Kidney epithelial cell (primary cell): ENCODE data around the gene SLC5A12. TPM values are rescaled to one million over a fixed set of nuclear protein-coding genes. Genes with fewer than 3 reads are reported as not detected.

ENCODE experiments used
- DNase-seq: peaks from one replicate; pipeline ENCODE4 v3.0.0-alpha.2; 2010; ENCODE audit warnings: low read depth
- H3K27me3 ChIP-seq: 2 replicates; pipeline ENCODE4 v1.6.0; 2011; ENCODE audit warnings: low read length; ENCODE audit not compliant: control insufficient read depth, insufficient read depth
- H3K36me3 ChIP-seq: 2 replicates; pipeline ENCODE4 v1.5.1; 2011; ENCODE audit warnings: low read length; ENCODE audit not compliant: control insufficient read depth, insufficient read depth
- H3K4me3 ChIP-seq: 2 replicates; pipeline ENCODE4 v1.5.1; 2011; ENCODE audit warnings: low read depth, mild to moderate bottlenecking, control low read depth, low read length
- total RNA-seq: library from RNA; depleted of rRNA; stranded (reverse); fragments of >200 nt; gene quantifications from 2 replicates; pipeline ENCODE4 v1.2.3, GENCODE V29; 2015
- TF ChIP-seq, protein P1 (sequence below): IDR thresholded peaks from 2 replicates; pipeline ENCODE4 v1.5.1; 2011; ENCODE audit warnings: mild to moderate bottlenecking, moderate library complexity, low read length, control low read depth, inconsistent platforms; ENCODE audit not compliant: insufficient read depth, poor library complexity, severe bottlenecking

SLC5A12 gene
- total RNA-seq, 1 donor from 2014 or later = not detected

DNA sequence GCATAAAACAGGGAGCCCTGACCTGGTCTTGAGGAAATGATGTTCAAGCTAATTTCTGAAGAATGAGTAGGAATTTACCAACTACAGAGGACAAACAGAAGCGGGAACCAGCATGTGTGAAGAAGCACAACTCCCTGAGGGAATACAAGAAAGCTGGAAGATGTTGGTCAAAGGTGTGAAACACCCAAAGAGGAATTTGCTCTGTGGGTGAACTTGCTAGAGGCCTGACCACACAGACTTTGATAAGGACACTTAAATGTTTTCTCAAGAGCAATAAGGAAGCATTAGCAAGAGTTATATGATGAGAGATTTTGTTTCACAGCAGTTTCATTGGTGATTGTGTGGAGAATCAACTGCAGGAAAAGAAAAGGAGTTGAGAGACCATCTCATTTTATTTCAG, 17.6 kb downstream of the SLC5A12 start:
- TF ChIP-seq, protein P1, sequence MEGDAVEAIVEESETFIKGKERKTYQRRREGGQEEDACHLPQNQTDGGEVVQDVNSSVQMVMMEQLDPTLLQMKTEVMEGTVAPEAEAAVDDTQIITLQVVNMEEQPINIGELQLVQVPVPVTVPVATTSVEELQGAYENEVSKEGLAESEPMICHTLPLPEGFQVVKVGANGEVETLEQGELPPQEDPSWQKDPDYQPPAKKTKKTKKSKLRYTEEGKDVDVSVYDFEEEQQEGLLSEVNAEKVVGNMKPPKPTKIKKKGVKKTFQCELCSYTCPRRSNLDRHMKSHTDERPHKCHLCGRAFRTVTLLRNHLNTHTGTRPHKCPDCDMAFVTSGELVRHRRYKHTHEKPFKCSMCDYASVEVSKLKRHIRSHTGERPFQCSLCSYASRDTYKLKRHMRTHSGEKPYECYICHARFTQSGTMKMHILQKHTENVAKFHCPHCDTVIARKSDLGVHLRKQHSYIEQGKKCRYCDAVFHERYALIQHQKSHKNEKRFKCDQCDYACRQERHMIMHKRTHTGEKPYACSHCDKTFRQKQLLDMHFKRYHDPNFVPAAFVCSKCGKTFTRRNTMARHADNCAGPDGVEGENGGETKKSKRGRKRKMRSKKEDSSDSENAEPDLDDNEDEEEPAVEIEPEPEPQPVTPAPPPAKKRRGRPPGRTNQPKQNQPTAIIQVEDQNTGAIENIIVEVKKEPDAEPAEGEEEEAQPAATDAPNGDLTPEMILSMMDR = no peak
- DNase-seq = peak; percentile 1
- Histone ChIP-seq H3K36me3 (no peaks in the 10 kb centered on the region), H3K27me3 (no peaks in the 10 kb centered on the region), H3K4me3 (no peak overlapping the region)

DNA sequence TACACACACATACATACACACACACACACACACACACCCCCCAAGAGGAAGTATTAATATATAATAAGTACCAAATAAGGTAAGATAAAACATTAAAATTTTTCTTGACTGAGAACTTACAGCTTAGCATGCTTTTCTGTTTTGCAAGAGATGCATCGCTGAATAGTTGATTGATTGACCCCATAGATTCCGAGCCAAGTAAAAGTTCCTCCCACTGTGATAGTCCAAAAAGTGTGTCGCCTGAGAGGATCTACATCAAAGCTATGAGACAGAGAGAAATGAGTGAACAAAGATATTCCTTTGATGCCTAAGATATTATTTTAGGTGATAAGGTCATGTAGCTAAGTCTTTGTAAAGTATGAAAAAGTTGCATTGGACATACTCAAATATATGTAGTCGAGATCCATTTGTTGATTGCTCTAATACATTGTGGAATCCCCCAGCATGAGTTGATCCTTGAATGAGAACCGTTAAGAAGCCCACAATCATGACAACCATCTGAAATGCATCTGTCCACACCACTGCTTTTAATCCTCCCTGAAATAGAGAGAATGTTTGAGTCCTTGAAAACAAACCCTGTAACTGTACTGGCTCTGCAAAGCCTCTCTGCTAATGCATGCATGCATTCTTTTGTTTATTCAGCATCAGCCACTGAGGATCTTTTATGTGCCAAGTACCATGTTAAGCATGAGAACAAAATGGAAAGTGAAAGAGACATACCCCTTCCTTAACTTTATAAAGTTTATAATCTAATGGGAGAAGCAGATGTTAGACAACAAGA, 18.3 kb downstream of the SLC5A12 start:
- Histone ChIP-seq H3K36me3 (no peaks in the 10 kb centered on the region), H3K4me3 (no peak overlapping the region), H3K27me3 (no peaks in the 10 kb centered on the region)
- TF ChIP-seq, protein P1 = no peak
- DNase-seq = no peak

DNA sequence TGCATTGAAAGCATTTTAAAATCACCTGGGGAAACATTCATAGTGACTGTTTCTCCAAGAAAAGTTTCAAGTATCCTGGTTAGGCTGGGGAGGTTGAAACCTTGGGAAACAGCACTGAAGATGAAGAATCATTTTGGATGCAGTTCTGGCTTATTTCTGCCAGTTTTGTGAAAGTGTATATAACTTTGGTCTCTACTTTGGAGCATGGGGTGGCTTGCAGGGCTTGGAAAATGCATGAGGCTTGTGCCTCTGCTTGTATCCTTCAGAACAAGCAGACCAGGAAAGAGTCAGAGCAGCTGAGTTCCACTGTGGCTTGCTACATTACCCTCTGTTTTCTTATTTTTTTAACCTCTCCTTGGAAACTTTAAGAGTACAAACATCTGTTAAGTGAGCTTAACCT, 19.5 kb downstream of the SLC5A12 start:
- TF ChIP-seq, protein P1 = no peak
- Histone ChIP-seq H3K36me3 (no peaks in the 10 kb centered on the region), H3K27me3 (no peaks in the 10 kb centered on the region), H3K4me3 (no peak overlapping the region)
- DNase-seq = no peak

DNA sequence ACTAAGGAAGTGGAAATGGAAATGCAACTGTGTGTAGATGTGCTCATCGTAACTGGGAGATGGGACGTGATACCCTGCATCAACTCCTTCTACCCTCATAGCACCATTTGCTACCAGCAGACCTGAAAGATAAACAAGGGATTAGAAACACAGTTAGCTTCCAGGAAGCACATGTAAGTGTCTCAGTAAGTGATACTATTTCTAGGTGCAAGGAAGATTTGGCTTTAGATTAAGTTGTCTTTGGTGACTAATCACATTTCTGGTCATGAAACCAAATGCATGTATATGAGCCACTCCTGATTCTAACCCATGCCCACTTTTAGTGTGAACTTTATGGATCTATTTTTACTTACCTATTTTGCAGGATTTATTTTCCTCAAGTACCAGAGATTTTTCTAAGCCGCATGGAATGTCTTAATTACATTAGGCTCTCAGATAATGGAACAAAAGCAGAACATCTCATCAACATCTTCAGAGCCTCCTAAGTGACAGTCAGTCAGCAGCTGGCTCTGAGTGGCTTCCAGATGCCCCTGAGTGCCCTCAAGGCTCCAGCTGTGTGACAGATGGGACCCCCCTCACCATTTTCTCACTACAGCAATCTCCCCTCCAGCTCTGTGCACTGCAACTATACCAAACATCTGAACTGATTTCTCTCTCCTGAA, 21.2 kb downstream of the SLC5A12 start:
- no peaks in the 10 kb centered on the region for H3K27me3 ChIP-seq
- no peaks in the 10 kb centered on the region for H3K36me3 ChIP-seq
- DNase-seq = no peak
- no peak overlapping the region for H3K4me3 ChIP-seq
- TF ChIP-seq, protein P1 = no peak

DNA sequence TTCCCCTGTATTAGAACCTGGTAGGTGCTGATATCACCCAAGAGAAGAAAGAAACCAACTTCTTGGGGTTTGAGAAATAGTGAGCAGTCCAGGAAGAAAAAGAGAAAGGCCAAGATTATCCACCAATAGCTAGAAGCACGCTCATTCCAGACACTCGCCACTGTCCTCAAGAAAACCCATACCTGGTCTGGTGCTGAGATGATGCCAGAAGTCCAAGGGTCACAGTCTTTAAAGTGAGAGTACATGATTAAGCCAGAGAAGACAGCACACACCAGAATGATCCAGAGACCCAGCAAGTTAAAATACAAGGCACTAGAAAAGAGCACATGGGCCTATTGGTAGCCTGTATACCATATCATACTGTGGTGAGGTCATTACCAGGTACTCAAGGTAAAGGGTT, 23.6 kb downstream of the SLC5A12 start:
- Histone ChIP-seq H3K4me3 (no peak overlapping the region), H3K36me3 (no peaks in the 10 kb centered on the region), H3K27me3 (no peaks in the 10 kb centered on the region)
- no peak for DNase-seq
- TF ChIP-seq, protein P1 = no peak
